K562 (cell line): ENCODE measurements around the gene CTTNBP2NL.

ENCODE experiments used
- FOSL1 ChIP-seq: fragments of 200-800 bp; sonication (Bioruptor generic); conservative IDR thresholded peaks from 2 replicates; pipeline ENCODE4 v1.6.1; 2016; ENCODE audit warnings: missing genetic modification characterization, missing compliant biosample characterization
- FOXJ3 ChIP-seq: sonication (generic); formaldehyde crosslinking; IDR thresholded peaks from 2 replicates; pipeline ENCODE4 v1.4.0; 2020; ENCODE audit warnings: mild to moderate bottlenecking, missing genetic modification reagents
- IFI16 ChIP-seq: fragments of 250-450 bp; sonication (Bioruptor Pico); IDR thresholded peaks from 2 replicates; pipeline ENCODE4 v2.1.2; 2022; ENCODE audit warnings: mild to moderate bottlenecking, inconsistent platforms
- KLF1 ChIP-seq: fragments of 450-650 bp; IDR thresholded peaks from 2 replicates; pipeline ENCODE4 v1.6.1; 2016; ENCODE audit warnings: missing genetic modification characterization, missing compliant biosample characterization
- NR2C2 ChIP-seq, 2 experiments: fragments of 200-800 bp in 1 of 2; sonication (Bioruptor generic) in 1 of 2; sonication (generic) in 1 of 2; formaldehyde crosslinking in 1 of 2; IDR thresholded peaks; 2 replicates each; pipeline versions ENCODE4 v1.6.1 to v1.8.0; 2016 to 2022; ENCODE audit warnings: mild to moderate bottlenecking in 1 of 2, missing compliant biosample characterization in 1 of 2, missing genetic modification characterization in 1 of 2, missing genetic modification reagents in 1 of 2
- PHF21A ChIP-seq: fragments of 450-650 bp; IDR thresholded peaks from 2 replicates; pipeline ENCODE4 v1.6.1; 2017; ENCODE audit warnings: low read depth, borderline replicate concordance
- POLR2AphosphoS5 ChIP-seq: IDR thresholded peaks from 2 replicates; pipeline ENCODE4 v1.6.1; 2011; ENCODE audit warnings: mild to moderate bottlenecking, low read depth, low read length, moderate library complexity; ENCODE audit not compliant: control insufficient read depth, insufficient read depth
- TAF1 ChIP-seq: IDR thresholded peaks from 2 replicates; pipeline ENCODE4 v1.6.1; 2011; ENCODE audit warnings: mild to moderate bottlenecking, low read length, moderate library complexity; ENCODE audit not compliant: insufficient read depth, control insufficient read depth, severe bottlenecking; ENCODE audit errors: extremely low read depth
- TF ChIP-seq, protein P1 (sequence below): sonication (generic); formaldehyde crosslinking; IDR thresholded peaks from 2 replicates; pipeline ENCODE4 v1.8.1; 2023; ENCODE audit warnings: mild to moderate bottlenecking, missing genetic modification reagents, moderate library complexity
- TF ChIP-seq, protein P2 (sequence below): sonication (generic); formaldehyde crosslinking; IDR thresholded peaks from 2 replicates; pipeline ENCODE4 v1.8.1; 2023; ENCODE audit warnings: mild to moderate bottlenecking, missing genetic modification reagents
- TF ChIP-seq, protein P3 (sequence below), 2 experiments: fragments of 450-650 bp; formaldehyde crosslinking in 1 of 2; IDR thresholded peaks; 2 replicates each; pipeline versions ENCODE4 v1.4.0 to v1.6.1; 2014 to 2020; ENCODE audit warnings: mild to moderate bottlenecking in 2 of 2, borderline replicate concordance in 1 of 2, low read depth in 1 of 2

DNA sequence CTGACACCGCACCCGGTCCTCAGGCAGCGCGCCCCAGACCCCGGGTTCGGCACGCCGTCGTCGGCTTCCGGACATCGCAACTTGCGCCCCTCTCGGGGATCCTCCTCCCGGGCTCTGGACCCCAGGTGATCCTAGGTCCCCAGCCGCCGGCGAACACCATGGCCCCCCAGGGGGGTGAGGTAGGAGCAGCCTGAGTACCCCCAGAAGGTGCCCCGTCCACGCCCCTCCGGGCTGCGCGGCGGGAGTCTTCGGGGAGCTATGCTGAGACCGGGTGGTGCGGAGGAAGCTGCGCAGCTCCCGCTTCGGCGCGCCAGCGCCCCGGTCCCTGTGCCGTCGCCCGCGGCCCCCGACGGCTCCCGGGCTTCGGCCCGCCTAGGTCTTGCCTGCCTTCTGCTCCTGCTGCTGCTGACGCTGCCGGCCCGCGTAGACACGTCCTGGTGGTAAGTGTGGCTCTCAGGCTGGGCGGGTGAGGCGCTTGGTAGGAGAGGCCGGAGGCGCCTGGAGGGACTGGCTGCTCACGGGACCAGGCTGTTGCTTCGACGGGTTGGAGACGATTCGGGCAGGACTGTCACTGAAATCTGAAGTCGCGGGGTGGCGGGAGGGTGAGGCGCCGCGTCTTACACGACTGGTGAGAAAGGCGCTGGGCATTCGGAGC is 113.1 kb downstream of the CTTNBP2NL start:
- TF ChIP-seq NR2C2 (CRISPR knock-in tag; IDR thresholded peaks at IDR 0.05): no peak
- TF ChIP-seq NR2C2 (tag; IDR thresholded peaks at IDR 0.05): no peak
- no peak for TF ChIP-seq TAF1
- no peak for TF ChIP-seq PHF21A
- TF ChIP-seq, protein P1, sequence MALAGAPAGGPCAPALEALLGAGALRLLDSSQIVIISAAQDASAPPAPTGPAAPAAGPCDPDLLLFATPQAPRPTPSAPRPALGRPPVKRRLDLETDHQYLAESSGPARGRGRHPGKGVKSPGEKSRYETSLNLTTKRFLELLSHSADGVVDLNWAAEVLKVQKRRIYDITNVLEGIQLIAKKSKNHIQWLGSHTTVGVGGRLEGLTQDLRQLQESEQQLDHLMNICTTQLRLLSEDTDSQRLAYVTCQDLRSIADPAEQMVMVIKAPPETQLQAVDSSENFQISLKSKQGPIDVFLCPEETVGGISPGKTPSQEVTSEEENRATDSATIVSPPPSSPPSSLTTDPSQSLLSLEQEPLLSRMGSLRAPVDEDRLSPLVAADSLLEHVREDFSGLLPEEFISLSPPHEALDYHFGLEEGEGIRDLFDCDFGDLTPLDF (CRISPR knock-in tag): no peak
- no peak for TF ChIP-seq POLR2AphosphoS5
- TF ChIP-seq KLF1 (tag): no peak
- TF ChIP-seq, protein P2, sequence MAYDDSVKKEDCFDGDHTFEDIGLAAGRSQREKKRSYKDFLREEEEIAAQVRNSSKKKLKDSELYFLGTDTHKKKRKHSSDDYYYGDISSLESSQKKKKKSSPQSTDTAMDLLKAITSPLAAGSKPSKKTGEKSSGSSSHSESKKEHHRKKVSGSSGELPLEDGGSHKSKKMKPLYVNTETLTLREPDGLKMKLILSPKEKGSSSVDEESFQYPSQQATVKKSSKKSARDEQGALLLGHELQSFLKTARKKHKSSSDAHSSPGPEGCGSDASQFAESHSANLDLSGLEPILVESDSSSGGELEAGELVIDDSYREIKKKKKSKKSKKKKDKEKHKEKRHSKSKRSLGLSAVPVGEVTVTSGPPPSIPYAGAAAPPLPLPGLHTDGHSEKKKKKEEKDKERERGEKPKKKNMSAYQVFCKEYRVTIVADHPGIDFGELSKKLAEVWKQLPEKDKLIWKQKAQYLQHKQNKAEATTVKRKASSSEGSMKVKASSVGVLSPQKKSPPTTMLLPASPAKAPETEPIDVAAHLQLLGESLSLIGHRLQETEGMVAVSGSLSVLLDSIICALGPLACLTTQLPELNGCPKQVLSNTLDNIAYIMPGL: no peak
- TF ChIP-seq FOSL1 (tag): no peak
- no peak for TF ChIP-seq IFI16 (CRISPR knock-in tag)
- TF ChIP-seq FOXJ3 (CRISPR knock-in tag): no peak
- TF ChIP-seq, protein P3, sequence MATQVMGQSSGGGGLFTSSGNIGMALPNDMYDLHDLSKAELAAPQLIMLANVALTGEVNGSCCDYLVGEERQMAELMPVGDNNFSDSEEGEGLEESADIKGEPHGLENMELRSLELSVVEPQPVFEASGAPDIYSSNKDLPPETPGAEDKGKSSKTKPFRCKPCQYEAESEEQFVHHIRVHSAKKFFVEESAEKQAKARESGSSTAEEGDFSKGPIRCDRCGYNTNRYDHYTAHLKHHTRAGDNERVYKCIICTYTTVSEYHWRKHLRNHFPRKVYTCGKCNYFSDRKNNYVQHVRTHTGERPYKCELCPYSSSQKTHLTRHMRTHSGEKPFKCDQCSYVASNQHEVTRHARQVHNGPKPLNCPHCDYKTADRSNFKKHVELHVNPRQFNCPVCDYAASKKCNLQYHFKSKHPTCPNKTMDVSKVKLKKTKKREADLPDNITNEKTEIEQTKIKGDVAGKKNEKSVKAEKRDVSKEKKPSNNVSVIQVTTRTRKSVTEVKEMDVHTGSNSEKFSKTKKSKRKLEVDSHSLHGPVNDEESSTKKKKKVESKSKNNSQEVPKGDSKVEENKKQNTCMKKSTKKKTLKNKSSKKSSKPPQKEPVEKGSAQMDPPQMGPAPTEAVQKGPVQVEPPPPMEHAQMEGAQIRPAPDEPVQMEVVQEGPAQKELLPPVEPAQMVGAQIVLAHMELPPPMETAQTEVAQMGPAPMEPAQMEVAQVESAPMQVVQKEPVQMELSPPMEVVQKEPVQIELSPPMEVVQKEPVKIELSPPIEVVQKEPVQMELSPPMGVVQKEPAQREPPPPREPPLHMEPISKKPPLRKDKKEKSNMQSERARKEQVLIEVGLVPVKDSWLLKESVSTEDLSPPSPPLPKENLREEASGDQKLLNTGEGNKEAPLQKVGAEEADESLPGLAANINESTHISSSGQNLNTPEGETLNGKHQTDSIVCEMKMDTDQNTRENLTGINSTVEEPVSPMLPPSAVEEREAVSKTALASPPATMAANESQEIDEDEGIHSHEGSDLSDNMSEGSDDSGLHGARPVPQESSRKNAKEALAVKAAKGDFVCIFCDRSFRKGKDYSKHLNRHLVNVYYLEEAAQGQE (IDR thresholded peaks at IDR 0.05; ENCODE audit: borderline replicate concordance): no peak
- TF ChIP-seq, protein P3 (CRISPR knock-in tag; IDR thresholded peaks at IDR 0.05; ENCODE audit: low read depth): no peak
